NCI-H146 treated with DMSO at 0.1 percent for 48 hours (cell line): Measurements from ENCODE around the gene HADH.
"Not testable (repeated sequence)": the region's sequence is repeated elsewhere in the genome, so short reads cannot be mapped to it uniquely, and the experiment has no call there.

Source experiments
- DNase-seq: peaks from one replicate; lab custom pipeline; 2025; ENCODE audit not compliant: unreplicated experiment; lab: John Stamatoyannopoulos, UW

HADH gene

GRCh38 chr4:107989537-107990386 lies at the start of gene HADH:
Gene HADH, plus strand, starts transcription at chr4:107989889. Its CDS starts 44 bp downstream, at chr4:107989933.
- peak; percentile 61 for DNase-seq

GRCh38 chr4:107945809-107946208 lies 43.9 kb upstream of the HADH start:
- DNase-seq, result no peak

- DNase-seq, result no peak
These were observed 38.7 kb upstream of the HADH start for GRCh38 chr4:107950746-107951540.

- no peak for DNase-seq
These were observed 38.1 kb upstream of the HADH start for GRCh38 chr4:107951551-107951950.

GRCh38 chr4:107956011-107956410 lies 33.7 kb upstream of the HADH start:
- no peak for DNase-seq

- DNase-seq, result no peak
These were observed 22.8 kb upstream of the HADH start for GRCh38 chr4:107966903-107967302.

- DNase-seq, result not testable (repeated sequence)
These were observed 22.2 kb upstream of the HADH start for GRCh38 chr4:107967519-107967918.

- not testable (repeated sequence) for DNase-seq
These were observed 21.8 kb upstream of the HADH start for GRCh38 chr4:107967921-107968320.

GRCh38 chr4:107970063-107970798 lies 19.5 kb upstream of the HADH start:
- no peak for DNase-seq

GRCh38 chr4:107972605-107973004 lies 17.1 kb upstream of the HADH start:
- no peak for DNase-seq

- no peak for DNase-seq
These were observed 15.2 kb upstream of the HADH start for GRCh38 chr4:107974523-107974922.

- no peak for DNase-seq
These were observed 12.2 kb upstream of the HADH start for GRCh38 chr4:107977482-107977881.

GRCh38 chr4:107977966-107978705 lies 11.6 kb upstream of the HADH start:
- no peak for DNase-seq

- DNase-seq, result no peak
These were observed 10.8 kb upstream of the HADH start for GRCh38 chr4:107978716-107979451.

GRCh38 chr4:107987916-107988762 lies 1.6 kb upstream of the HADH start:
- no peak for DNase-seq

GRCh38 chr4:107988763-107989035 lies 990 bp upstream of the HADH start:
- no peak for DNase-seq

- DNase-seq, result no peak
These were observed 540 bp upstream of the HADH start for GRCh38 chr4:107989162-107989536.

- DNase-seq, result no peak
These were observed 2.4 kb downstream of the HADH start for GRCh38 chr4:107991945-107992630.

GRCh38 chr4:107993969-107994368 lies 4.3 kb downstream of the HADH start:
- DNase-seq, result no peak
